ENCODE measurements around the gene AK4. TPM values are rescaled to one million over a fixed set of nuclear protein-coding genes. Genes with fewer than 3 reads are reported as not detected.

Gene AK4
- total and polyA plus RNA-seq, 2 experiments from 2014 or later = 61.5 to 76.1 TPM

DNA sequence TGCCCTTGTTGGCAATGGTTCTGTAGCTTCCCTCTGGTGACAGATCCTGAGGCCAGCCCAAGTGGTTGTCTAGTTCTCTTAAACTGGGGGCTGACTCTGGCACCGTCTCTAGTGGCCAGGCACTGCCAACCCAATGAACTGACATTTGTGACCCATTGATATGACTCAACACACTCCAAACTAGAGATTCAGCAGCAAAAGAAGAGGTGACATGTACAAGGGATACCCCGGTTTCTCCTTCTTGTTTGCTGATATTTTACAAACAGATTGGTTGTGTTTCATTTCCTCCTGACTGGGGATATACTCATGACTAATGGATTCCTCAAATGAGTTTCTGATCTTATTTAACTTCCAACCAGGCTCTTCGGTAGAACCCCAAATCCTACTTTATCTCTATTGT lies 95.5 kb downstream of the AK4 start:
- TF ChIP-seq, protein P1, sequence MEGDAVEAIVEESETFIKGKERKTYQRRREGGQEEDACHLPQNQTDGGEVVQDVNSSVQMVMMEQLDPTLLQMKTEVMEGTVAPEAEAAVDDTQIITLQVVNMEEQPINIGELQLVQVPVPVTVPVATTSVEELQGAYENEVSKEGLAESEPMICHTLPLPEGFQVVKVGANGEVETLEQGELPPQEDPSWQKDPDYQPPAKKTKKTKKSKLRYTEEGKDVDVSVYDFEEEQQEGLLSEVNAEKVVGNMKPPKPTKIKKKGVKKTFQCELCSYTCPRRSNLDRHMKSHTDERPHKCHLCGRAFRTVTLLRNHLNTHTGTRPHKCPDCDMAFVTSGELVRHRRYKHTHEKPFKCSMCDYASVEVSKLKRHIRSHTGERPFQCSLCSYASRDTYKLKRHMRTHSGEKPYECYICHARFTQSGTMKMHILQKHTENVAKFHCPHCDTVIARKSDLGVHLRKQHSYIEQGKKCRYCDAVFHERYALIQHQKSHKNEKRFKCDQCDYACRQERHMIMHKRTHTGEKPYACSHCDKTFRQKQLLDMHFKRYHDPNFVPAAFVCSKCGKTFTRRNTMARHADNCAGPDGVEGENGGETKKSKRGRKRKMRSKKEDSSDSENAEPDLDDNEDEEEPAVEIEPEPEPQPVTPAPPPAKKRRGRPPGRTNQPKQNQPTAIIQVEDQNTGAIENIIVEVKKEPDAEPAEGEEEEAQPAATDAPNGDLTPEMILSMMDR (IDR thresholded peaks at IDR 0.05; ENCODE audit: poor library complexity) = no peak
- TF ChIP-seq EZH2 (IDR thresholded peaks at IDR 0.05; ENCODE audit: borderline replicate concordance) = no peak
- TF ChIP-seq EZH2phosphoT487 (IDR thresholded peaks at IDR 0.05; ENCODE audit: low read depth, severe bottlenecking, unreplicated experiment) = no peak
- Histone ChIP-seq H3K27me3 (no peaks in the 10 kb centered on the region), H3K27ac (no peak overlapping the region), H3K4me1 (ENCODE audit: insufficient read depth) (peaks cover 3% of the 10 kb centered on the region), H3K4me3 (no peak overlapping the region), H4K20me1 (ENCODE audit: insufficient read depth, poor library complexity, severe bottlenecking) (no peaks in the 10 kb centered on the region), H2AFZ (no peak overlapping the region), H3K79me2 (no peaks in the 10 kb centered on the region), H3K9me2 (replicated peaks; ENCODE audit: insufficient read depth) (no peaks in the 10 kb centered on the region), H3K4me2 (no peak overlapping the region), H3K9me3 (ENCODE audit: low read depth) (no peaks in the 10 kb centered on the region), H3K36me3 (replicated peaks; ENCODE audit: insufficient read depth, low read depth) (no peaks in the 10 kb centered on the region)
- 96% methylated on average over 3 of the region's 3 CpGs for WGBS (ENCODE audit: low lambda C conversion rate, missing lambda C conversion rate)
- DNase-seq (ENCODE audit: low spot score) = no peak

DNA sequence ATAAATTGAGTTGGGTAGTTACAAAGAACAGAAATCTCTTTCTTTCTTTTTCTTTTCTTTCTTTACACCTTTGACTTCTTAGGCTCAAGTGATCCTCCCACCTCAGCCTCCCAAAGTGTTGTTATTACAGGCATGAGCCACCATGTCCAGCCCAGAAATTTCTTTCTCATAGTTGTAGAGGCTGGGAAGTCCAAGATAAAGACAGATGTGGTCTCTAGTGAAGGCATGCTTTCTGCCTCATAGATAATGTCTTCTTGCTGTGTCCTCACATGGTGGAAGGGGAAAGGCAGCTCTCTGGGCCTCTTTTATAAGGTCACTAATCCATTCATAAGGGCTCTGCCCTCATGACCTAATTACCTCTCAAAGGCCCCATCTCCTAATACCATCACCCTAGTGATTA lies 97.3 kb downstream of the AK4 start:
- Histone ChIP-seq H3K27me3 (no peaks in the 10 kb centered on the region), H3K36me3 (replicated peaks; ENCODE audit: insufficient read depth, low read depth) (no peaks in the 10 kb centered on the region)
- TF ChIP-seq EZH2 (IDR thresholded peaks at IDR 0.05; ENCODE audit: borderline replicate concordance) = no peak
- TF ChIP-seq, protein P1 (IDR thresholded peaks at IDR 0.05; ENCODE audit: poor library complexity) = no peak
- no peak for TF ChIP-seq EZH2phosphoT487 (IDR thresholded peaks at IDR 0.05; ENCODE audit: low read depth, severe bottlenecking, unreplicated experiment)

DNA sequence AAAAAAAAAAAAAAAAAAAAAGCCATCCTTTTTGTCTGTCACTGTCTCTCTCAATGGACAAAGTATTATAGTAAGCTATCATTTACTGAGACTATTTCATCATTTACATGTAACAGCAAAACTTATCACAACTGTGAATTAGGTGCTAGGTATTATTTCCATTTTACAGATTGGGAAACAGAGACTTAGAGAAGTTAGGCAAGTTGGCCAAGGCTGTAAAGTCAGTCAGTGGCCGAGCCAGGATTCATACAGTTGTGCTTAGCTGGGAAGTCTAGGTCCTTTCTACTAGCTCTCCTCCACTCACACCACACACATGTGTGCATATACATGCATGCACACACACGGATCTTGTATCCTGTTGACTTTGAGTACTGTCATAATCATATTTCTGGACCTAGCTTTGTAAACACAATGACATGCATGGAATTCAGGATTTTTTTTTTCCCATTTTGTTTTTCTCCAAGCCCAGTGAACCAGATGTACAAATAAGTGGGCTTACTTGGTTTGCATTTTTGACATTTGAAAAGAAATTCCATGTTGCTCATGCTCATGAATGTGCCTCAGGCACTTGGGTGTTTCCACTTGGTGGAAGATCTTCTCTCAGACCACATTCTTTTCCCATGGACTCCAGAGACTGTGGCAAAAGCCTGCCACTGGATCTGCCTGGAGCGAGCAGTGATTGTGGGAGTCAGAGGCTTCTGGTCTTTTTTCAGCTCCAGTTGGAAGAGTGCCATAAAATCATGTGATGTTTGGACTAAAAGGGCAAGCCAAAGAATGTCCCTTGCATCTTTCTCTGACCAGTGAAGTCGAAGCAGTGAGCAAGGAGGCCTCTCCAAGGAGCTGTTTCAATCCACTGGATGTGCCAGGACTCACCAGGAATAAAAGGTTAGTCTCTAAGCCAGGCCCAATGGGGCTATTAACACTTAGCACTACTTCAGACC lies 99.7 kb downstream of the AK4 start:
- H3K4me2 ChIP-seq = no peak overlapping the region
- peak overlapping the region; percentile 50 for H3K27ac ChIP-seq
- WGBS (ENCODE audit: low lambda C conversion rate, missing lambda C conversion rate) = 55% methylated on average over 4 of the region's 4 CpGs
- H3K27me3 ChIP-seq = no peaks in the 10 kb centered on the region
- H4K20me1 ChIP-seq (ENCODE audit: insufficient read depth, poor library complexity, severe bottlenecking) = no peaks in the 10 kb centered on the region
- no peak for TF ChIP-seq EZH2phosphoT487 (IDR thresholded peaks at IDR 0.05; ENCODE audit: low read depth, severe bottlenecking, unreplicated experiment)
- TF ChIP-seq, protein P1 (IDR thresholded peaks at IDR 0.05; ENCODE audit: poor library complexity) = no peak
- no peak for TF ChIP-seq EZH2 (IDR thresholded peaks at IDR 0.05; ENCODE audit: borderline replicate concordance)
- no peak overlapping the region for H3K4me3 ChIP-seq
- H2AFZ ChIP-seq = no peak overlapping the region
- H3K9me2 ChIP-seq (replicated peaks; ENCODE audit: insufficient read depth) = no peaks in the 10 kb centered on the region
- no peaks in the 10 kb centered on the region for H3K9me3 ChIP-seq (ENCODE audit: low read depth)
- no peaks in the 10 kb centered on the region for H3K79me2 ChIP-seq
- H3K36me3 ChIP-seq (replicated peaks; ENCODE audit: insufficient read depth, low read depth) = no peaks in the 10 kb centered on the region
- H3K4me1 ChIP-seq (ENCODE audit: insufficient read depth) = peaks cover 3% of the 10 kb centered on the region
- peak; percentile 80 for DNase-seq (ENCODE audit: low spot score)

More for the DNA sequence above, 97.3 kb downstream of the AK4 start:
- H3K79me2 ChIP-seq = no peaks in the 10 kb centered on the region
- no peaks in the 10 kb centered on the region for H4K20me1 ChIP-seq (ENCODE audit: insufficient read depth, poor library complexity, severe bottlenecking)
- no peak overlapping the region for H3K4me2 ChIP-seq
- H2AFZ ChIP-seq = no peak overlapping the region
- no peak overlapping the region for H3K4me3 ChIP-seq
- H3K4me1 ChIP-seq (ENCODE audit: insufficient read depth) = peaks cover 3% of the 10 kb centered on the region
- H3K9me3 ChIP-seq (ENCODE audit: low read depth) = no peaks in the 10 kb centered on the region
- no peak overlapping the region for H3K27ac ChIP-seq
- H3K9me2 ChIP-seq (replicated peaks; ENCODE audit: insufficient read depth) = no peaks in the 10 kb centered on the region
- DNase-seq (ENCODE audit: low spot score) = no peak
